GM18507 (cell line): Measurements from ENCODE around the gene SPIB.

Experiments used
- DNase-seq: peaks from one replicate; pipeline ENCODE4 v3.0.0; 2011; ENCODE audit warnings: low read depth; ENCODE audit not compliant: insufficient read length; ENCODE audit errors: extremely low spot score
- FAIRE-seq: peaks from 2 replicates; lab custom pipeline; 2011; peaks lifted over from hg19 to GRCh38; lab: Jason Lieb, UNC

The SPIB gene

GRCh38 chr19:50416034-50416977, 2.4 kb upstream of the SPIB start:
- DNase-seq: no peak
- FAIRE-seq: no peak

- no peak for FAIRE-seq
- no peak for DNase-seq
Observed at GRCh38 chr19:50417111-50418081, 1.3 kb upstream of the SPIB start.

GRCh38 chr19:50419022-50419579, 363 bp downstream of the SPIB start:
- FAIRE-seq (no peak), DNase-seq (no peak)

- FAIRE-seq: no peak
- no peak for DNase-seq
Observed at GRCh38 chr19:50419580-50420035, 870 bp downstream of the SPIB start.

GRCh38 chr19:50420127-50420526, 1.4 kb downstream of the SPIB start:
- peak; percentile 76 for FAIRE-seq
- DNase-seq: no peak

- FAIRE-seq (peak; percentile 45), DNase-seq (no peak)
Observed at GRCh38 chr19:50420808-50421207, 2.1 kb downstream of the SPIB start.

GRCh38 chr19:50422397-50423278, 3.9 kb downstream of the SPIB start:
- no peak for DNase-seq
- FAIRE-seq: no peak

GRCh38 chr19:50423279-50424113, 4.8 kb downstream of the SPIB start:
- DNase-seq: no peak
- no peak for FAIRE-seq

GRCh38 chr19:50425581-50425980, 6.8 kb downstream of the SPIB start:
- FAIRE-seq (no peak), DNase-seq (no peak)

- FAIRE-seq: no peak
- DNase-seq: no peak
Observed at GRCh38 chr19:50427318-50427925, 8.7 kb downstream of the SPIB start.

GRCh38 chr19:50427997-50428425, 9.3 kb downstream of the SPIB start:
- DNase-seq (no peak), FAIRE-seq (no peak)

GRCh38 chr19:50428772-50429463, 10.2 kb downstream of the SPIB start:
- DNase-seq (no peak), FAIRE-seq (no peak)

- FAIRE-seq: no peak
- DNase-seq: no peak
Observed at GRCh38 chr19:50430888-50431342, 12.2 kb downstream of the SPIB start.

GRCh38 chr19:50431343-50432220, 12.8 kb downstream of the SPIB start:
- DNase-seq (peak; percentile 64), FAIRE-seq (peak; percentile 88)

GRCh38 chr19:50432221-50433028, 13.7 kb downstream of the SPIB start, which contains the start of gene MYBPC2:
Gene MYBPC2 (plus strand): TSS chr19:50432892. CDS start chr19:50432954, 62 bp downstream.
- FAIRE-seq: peak; percentile 26
- DNase-seq: no peak
